Measurements from ENCODE around the gene RHO.
"Not testable (repeated sequence)": the region's sequence is repeated elsewhere in the genome, so short reads cannot be mapped to it uniquely, and the experiment has no call there.

Gene RHO

GRCh38 chr3:129522953-129523352, 5.5 kb upstream of the RHO start:
- DNase-seq = no peak

DNA sequence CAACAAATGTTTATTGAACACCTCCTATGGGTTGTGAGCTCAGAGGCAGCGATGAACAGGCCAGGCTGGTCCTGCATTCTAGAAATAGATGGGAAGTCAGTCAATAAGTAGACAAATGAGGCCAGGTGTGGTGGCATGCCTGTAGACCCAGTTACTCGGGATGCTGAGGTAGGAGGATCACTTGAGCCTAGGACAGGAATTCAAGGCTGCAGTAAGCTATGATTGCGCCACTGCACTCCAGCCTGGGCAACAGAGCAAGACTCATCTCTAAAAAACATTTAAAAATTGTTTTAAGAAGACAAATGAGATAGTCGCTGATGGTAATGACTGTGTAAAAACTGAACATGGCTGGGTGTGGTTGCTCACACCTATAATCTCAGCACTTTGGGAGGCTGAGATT, 4.4 kb upstream of the RHO start:
- DNase-seq = no peak

GRCh38 chr3:129525341-129525968, 3.0 kb upstream of the RHO start:
- DNase-seq = no peak

GRCh38 chr3:129526121-129526900, 2.1 kb upstream of the RHO start:
- no peak for DNase-seq

DNA sequence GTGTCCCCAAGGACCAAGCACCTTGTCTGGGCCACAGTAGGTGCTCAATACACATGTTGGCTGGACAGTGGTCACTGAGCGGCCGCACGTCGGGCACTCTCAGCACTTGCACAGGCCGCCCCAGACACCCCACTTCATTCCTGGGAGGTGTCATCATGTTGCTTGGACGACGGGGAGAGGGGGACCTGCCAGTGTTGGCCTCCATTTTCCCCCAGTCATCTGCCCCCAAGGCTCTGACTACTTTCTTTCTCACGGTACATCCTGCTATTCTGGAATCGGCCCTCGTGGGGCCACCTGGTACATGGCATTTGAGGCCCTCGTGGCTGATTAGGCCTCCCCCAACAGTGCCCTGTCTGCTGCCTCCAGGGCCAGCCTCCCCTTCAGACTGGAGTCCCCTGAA, 1.2 kb upstream of the RHO start:
- DNase-seq = no peak

DNA sequence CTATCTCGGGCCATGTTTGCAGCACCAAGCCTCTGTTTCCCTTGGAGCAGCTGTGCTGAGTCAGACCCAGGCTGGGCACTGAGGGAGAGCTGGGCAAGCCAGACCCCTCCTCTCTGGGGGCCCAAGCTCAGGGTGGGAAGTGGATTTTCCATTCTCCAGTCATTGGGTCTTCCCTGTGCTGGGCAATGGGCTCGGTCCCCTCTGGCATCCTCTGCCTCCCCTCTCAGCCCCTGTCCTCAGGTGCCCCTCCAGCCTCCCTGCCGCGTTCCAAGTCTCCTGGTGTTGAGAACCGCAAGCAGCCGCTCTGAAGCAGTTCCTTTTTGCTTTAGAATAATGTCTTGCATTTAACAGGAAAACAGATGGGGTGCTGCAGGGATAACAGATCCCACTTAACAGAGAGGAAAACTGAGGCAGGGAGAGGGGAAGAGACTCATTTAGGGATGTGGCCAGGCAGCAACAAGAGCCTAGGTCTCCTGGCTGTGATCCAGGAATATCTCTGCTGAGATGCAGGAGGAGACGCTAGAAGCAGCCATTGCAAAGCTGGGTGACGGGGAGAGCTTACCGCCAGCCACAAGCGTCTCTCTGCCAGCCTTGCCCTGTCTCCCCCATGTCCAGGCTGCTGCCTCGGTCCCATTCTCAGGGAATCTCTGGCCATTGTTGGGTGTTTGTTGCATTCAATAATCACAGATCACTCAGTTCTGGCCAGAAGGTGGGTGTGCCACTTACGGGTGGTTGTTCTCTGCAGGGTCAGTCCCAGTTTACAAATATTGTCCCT, 1.2 kb downstream of the RHO start:
- no peak for DNase-seq

DNA sequence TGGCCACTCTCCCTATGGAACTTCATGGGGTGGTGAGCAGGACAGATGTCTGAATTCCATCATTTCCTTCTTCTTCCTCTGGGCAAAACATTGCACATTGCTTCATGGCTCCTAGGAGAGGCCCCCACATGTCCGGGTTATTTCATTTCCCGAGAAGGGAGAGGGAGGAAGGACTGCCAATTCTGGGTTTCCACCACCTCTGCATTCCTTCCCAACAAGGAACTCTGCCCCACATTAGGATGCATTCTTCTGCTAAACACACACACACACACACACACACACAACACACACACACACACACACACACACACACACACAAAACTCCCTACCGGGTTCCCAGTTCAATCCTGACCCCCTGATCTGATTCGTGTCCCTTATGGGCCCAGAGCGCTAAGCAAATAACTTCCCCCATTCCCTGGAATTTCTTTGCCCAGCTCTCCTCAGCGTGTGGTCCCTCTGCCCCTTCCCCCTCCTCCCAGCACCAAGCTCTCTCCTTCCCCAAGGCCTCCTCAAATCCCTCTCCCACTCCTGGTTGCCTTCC, 1.9 kb downstream of the RHO start:
- DNase-seq = no peak

DNA sequence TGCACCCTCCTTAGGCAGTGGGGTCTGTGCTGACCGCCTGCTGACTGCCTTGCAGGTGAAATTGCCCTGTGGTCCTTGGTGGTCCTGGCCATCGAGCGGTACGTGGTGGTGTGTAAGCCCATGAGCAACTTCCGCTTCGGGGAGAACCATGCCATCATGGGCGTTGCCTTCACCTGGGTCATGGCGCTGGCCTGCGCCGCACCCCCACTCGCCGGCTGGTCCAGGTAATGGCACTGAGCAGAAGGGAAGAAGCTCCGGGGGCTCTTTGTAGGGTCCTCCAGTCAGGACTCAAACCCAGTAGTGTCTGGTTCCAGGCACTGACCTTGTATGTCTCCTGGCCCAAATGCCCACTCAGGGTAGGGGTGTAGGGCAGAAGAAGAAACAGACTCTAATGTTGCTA, 2.4 kb downstream of the RHO start:
- no peak for DNase-seq

DNA sequence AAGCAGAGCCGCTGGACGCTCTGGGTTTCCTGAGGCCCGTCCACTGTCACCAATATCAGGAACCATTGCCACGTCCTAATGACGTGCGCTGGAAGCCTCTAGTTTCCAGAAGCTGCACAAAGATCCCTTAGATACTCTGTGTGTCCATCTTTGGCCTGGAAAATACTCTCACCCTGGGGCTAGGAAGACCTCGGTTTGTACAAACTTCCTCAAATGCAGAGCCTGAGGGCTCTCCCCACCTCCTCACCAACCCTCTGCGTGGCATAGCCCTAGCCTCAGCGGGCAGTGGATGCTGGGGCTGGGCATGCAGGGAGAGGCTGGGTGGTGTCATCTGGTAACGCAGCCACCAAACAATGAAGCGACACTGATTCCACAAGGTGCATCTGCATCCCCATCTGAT, 3.3 kb downstream of the RHO start:
- DNase-seq = no peak

GRCh38 chr3:129532261-129532660, 3.8 kb downstream of the RHO start:
- DNase-seq = no peak

- DNase-seq = no peak
These were observed 5.0 kb downstream of the RHO start for GRCh38 chr3:129533406-129533805.

GRCh38 chr3:129534428-129535027, 6.1 kb downstream of the RHO start:
- DNase-seq = no peak

DNA sequence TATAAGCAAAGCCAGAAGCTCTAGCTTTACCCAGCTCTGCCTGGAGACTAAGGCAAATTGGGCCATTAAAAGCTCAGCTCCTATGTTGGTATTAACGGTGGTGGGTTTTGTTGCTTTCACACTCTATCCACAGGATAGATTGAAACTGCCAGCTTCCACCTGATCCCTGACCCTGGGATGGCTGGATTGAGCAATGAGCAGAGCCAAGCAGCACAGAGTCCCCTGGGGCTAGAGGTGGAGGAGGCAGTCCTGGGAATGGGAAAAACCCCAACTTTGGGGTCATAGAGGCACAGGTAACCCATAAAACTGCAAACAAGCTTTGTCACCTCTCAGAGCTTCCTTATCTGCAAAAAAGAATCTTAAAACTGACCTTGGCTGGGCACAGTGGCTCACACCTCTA, 6.6 kb downstream of the RHO start:
- no peak for DNase-seq

DNA sequence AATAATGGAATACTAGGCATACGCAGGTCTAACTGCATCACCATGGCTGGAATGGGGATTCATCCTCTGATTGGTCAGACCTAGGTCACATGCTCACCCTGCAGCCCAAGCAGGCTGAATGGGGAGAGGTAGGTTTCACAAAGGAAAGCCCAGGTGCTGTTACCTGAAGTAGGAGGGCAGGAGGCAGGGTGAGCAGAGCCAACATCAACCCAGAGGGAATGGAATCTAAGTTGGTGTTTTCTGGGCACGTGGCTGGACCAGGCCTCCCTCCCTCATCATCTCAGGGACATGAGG, 7.9 kb downstream of the RHO start:
- DNase-seq = no peak

- DNase-seq = no peak
These were observed 8.4 kb downstream of the RHO start for GRCh38 chr3:129536804-129537203.

DNA sequence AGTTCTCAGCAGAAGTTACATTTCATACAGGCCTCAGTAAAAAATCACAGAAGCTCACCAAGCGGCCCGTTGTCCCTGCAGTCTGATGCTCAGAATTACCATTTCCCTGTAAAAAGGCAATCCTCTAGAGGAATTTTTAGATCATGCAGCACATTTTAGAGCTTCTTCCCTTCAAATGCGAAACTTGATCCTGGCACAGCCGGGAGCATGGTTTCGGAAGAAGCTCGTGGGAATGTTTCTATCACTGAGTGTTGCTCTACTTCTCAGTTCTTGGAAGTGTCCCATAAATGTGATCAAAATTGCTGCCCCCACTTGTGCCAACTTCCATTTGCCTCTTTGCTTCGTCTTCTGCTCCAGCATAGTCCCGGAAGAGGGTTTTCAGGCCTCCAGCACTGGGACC, 10.8 kb downstream of the RHO start:
- no peak for DNase-seq

DNA sequence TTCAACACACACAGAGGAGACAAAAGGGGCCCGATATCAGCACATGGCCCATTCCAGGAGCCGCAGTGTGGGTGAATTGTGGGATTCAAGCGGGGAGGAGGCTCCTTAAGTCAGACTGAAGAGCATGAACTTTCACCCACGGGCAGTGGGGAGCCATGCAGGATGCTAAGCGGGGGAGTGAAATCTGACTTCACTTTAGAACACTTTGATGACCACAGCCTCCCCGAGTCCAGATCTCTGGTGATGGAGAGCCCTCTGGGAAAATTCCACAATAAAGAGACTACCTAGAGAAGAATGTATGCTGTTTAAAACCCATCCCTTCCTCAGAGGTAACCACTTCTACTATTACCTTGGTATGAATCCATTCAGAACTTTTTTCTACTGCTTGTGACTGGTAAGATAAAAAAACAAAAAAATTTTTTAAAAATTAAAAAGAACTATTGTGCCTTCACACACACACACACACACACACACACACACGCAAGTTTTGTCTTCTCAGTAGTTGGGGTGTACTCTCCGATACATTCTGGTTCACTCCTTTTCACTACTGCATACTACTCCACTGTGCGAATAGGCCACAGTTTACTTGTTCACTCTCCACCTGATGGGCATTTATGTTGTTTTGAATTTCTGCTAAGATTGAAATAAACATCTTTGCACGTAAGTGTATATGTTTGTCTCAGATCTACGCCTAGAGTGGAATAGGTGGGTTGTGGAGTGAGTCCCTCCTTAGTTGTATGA, 12.5 kb downstream of the RHO start:
- no peak for DNase-seq

GRCh38 chr3:129542747-129543146, 14.3 kb downstream of the RHO start:
- no peak for DNase-seq

- DNase-seq = no peak
These were observed 14.8 kb downstream of the RHO start, which contains the start of gene H1-8 for GRCh38 chr3:129543156-129543790. H1-8 (plus strand) TSS chr3:129543175; CDS start chr3:129543219, 44 bp downstream.

DNA sequence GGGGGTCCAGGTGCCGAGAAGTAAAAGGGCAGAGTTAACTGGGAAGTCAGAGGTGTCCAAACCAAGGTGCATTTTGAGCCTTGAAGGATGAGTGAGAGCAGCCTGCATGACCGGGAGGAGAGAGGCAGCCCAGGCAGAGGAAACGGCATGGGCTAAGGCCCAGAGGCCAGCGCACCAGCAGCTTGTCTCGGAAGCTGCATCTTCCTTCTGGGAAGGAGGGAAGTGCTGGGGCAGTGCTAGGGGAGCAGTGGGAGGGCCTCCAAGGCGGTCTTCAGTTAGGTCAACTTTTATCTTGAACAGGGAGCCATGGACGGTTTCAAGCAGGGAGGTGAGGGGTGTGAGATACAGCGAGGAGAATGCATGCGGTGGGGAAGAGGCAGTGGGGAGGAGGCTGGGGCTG, 15.6 kb downstream of the RHO start:
- no peak for DNase-seq

DNA sequence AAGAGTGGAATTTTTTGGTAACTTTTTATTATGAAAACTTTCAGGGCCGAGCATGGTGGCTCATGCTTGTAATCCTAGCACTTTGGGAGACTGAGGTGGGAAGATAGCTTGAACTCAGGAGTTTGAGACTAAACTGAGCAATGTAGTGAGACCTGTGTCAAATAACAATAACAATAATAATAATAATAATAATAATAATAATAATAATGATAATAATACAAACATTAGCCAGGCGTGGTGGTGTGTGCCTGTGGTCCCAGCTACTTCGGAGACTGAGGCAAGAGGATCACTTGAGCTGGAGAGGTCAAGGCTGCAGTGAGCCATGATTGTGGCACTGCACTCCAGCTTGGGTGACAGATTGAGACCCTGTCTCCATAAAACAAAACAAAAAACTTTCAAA, 17.5 kb downstream of the RHO start:
- not testable (repeated sequence) for DNase-seq

- no peak for DNase-seq
These were observed 18.8 kb downstream of the RHO start for GRCh38 chr3:129547241-129547640.

All from NCI-H526 treated with DMSO at 0.1 percent for 48 hours (cell line).